Rectal smooth muscle tissue (tissue), 1 donor: ENCODE measurements around the gene PMF1.

Experiments used
- H3K27ac ChIP-seq: one replicate; pipeline ENCODE4 v1.7.0; 2013; ENCODE audit warnings: low read depth, low read length, inconsistent platforms
- H3K27me3 ChIP-seq: one replicate; pipeline ENCODE4 v1.7.0; 2013; ENCODE audit warnings: low read length; ENCODE audit not compliant: control insufficient read depth, insufficient read depth
- H3K36me3 ChIP-seq: one replicate; pipeline ENCODE4 v1.7.0; 2013; ENCODE audit warnings: low read length; ENCODE audit not compliant: control insufficient read depth, insufficient read depth
- H3K4me1 ChIP-seq: one replicate; pipeline ENCODE4 v1.7.0; 2013; ENCODE audit warnings: low read length; ENCODE audit not compliant: control insufficient read depth, insufficient read depth
- H3K4me3 ChIP-seq: one replicate; pipeline ENCODE4 v1.7.0; 2013; ENCODE audit warnings: low read length
- H3K9ac ChIP-seq: one replicate; pipeline ENCODE4 v1.7.0; 2013; ENCODE audit warnings: low read length

Gene PMF1

DNA sequence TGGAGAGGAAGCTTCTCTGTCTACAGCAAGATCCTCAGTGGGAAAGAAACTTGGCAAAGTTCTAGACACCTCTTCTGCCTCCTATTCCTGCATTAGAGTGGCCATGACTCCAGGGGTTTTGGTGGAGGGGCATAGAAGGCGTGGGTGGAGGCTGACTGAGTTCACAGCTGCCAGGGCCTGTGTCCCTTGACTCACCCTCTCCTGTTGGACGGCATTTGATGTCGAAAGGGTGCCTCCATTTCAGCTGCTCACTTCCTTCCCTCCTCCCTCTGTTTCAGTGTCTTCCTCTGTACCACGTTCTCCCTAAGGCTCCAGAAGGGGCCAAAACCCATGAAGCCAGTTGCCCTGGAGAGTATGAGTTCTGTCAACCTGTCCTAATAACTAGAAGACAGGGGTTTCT, 72.0 kb downstream of the PMF1 start:
- H3K27ac ChIP-seq: no peak overlapping the region
- no peak overlapping the region for H3K9ac ChIP-seq
- H3K27me3 ChIP-seq: no peaks in the 10 kb centered on the region
- no peaks in the 10 kb centered on the region for H3K36me3 ChIP-seq
- no peak overlapping the region for H3K4me3 ChIP-seq
- H3K4me1 ChIP-seq: peaks cover 16% of the 10 kb centered on the region

DNA sequence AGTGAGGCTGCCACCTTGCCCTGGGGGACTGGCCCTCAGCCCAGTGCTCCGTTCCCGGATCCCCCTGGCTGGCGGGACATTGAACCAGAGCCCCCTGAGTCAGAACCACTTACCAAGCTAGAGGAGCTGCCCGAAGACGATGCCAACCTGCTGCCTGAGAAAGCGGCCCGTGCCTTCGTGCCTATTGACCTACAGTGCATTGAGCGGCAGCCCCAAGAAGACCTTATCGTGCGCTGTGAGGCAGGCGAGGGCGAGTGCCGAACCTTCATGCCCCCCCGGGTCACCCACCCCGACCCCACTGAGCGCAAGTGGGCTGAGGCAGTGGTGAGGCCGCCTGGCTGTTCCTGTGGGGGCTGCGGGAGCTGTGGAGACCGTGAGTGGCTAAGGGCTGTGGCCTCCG, 72.6 kb downstream of the PMF1 start:
- Histone ChIP-seq H3K4me1 (peaks cover 16% of the 10 kb centered on the region), H3K9ac (no peak overlapping the region), H3K27me3 (no peaks in the 10 kb centered on the region), H3K27ac (no peak overlapping the region), H3K36me3 (no peaks in the 10 kb centered on the region), H3K4me3 (no peak overlapping the region)

DNA sequence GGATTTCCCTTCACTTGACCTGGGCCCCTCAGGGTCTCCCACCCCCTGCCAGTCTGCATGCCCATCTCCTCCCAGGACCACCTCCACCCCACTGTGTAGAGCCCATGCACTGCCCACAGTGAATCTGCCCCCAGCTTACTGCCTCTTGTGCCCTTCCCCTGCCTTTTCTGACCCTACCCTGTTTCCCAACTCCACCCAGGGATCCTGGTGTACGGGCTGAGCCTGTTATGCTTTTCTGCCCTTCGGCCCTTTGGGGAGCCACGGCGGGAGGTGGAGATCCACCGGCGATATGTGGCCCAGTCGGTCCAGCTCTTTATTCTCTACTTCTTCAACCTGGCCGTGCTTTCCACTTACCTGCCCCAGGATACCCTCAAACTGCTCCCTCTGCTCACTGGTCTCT, 73.3 kb downstream of the PMF1 start:
- peaks cover 15% of the 10 kb centered on the region for H3K4me1 ChIP-seq
- no peak overlapping the region for H3K27ac ChIP-seq
- H3K4me3 ChIP-seq: no peak overlapping the region
- no peak overlapping the region for H3K9ac ChIP-seq
- H3K36me3 ChIP-seq: no peaks in the 10 kb centered on the region
- no peaks in the 10 kb centered on the region for H3K27me3 ChIP-seq
